Measurements from ENCODE around the gene HOXB8. TPM values are rescaled to one million over a fixed set of nuclear protein-coding genes. Genes with fewer than 3 reads are reported as not detected.

HOXB8 gene
- total RNA-seq, 1 donor from 2014 or later: not detected

- FAIRE-seq (no peak), DNase-seq (ENCODE audit: low read depth) (no peak)
- H2AFZ ChIP-seq (ENCODE audit: low read depth, low read length): no peak overlapping the region
- no peak overlapping the region for H3K27ac ChIP-seq (ENCODE audit: low read depth, low read length)
- no peak overlapping the region for H3K4me3 ChIP-seq (ENCODE audit: insufficient read depth, low read depth, low read length)
- TF ChIP-seq EZH2 (IDR thresholded peaks at IDR 0.05; ENCODE audit: insufficient read depth, low read length): no peak
- TF ChIP-seq CTCF (IDR thresholded peaks at IDR 0.05; ENCODE audit: insufficient read depth, low read depth, low read length): no peak
- H3K9ac ChIP-seq (ENCODE audit: low read length): no peak overlapping the region
- Mint-ChIP-seq H3K4me3 (ENCODE audit: unreplicated experiment) (no peak overlapping the region), H3K4me1 (ENCODE audit: low read depth, unreplicated experiment) (no peaks in the 10 kb centered on the region), H3K27me3 (ENCODE audit: low read depth, unreplicated experiment) (peaks cover 82% of the 10 kb centered on the region), H3K27ac (ENCODE audit: unreplicated experiment) (no peak overlapping the region), H3K9me3 (ENCODE audit: unreplicated experiment) (peaks cover 38% of the 10 kb centered on the region), H3K36me3 (ENCODE audit: low read depth, unreplicated experiment) (no peaks in the 10 kb centered on the region)
- H3K36me3 ChIP-seq (ENCODE audit: insufficient read depth, low read length): no peaks in the 10 kb centered on the region
- no peaks in the 10 kb centered on the region for H3K79me2 ChIP-seq (ENCODE audit: insufficient read depth, low read length)
- peaks cover 2% of the 10 kb centered on the region for H3K4me1 ChIP-seq (ENCODE audit: insufficient read depth, low read length)
- peaks cover 88% of the 10 kb centered on the region for H3K27me3 ChIP-seq (ENCODE audit: insufficient read depth, low read length)
- no peak overlapping the region for H3K4me2 ChIP-seq (ENCODE audit: low read length)
- H4K20me1 ChIP-seq (ENCODE audit: insufficient read depth, low read length): peaks cover 19% of the 10 kb centered on the region
- H3K9me3 ChIP-seq (ENCODE audit: insufficient read depth, low read depth, low read length): peaks cover 3% of the 10 kb centered on the region
Observed at GRCh38 chr17:48609033-48609432, 6.1 kb downstream of the HOXB8 start.

GRCh38 chr17:48608494-48608834 is 6.6 kb downstream of the HOXB8 start:
- no peak for DNase-seq (ENCODE audit: low read depth)
- Mint-ChIP-seq H3K9me3 (ENCODE audit: unreplicated experiment) (peaks cover 39% of the 10 kb centered on the region), H3K4me3 (ENCODE audit: unreplicated experiment) (no peak overlapping the region), H3K27me3 (ENCODE audit: low read depth, unreplicated experiment) (peaks cover 82% of the 10 kb centered on the region), H3K4me1 (ENCODE audit: low read depth, unreplicated experiment) (no peaks in the 10 kb centered on the region), H3K27ac (ENCODE audit: unreplicated experiment) (no peak overlapping the region), H3K36me3 (ENCODE audit: low read depth, unreplicated experiment) (no peaks in the 10 kb centered on the region)
- peaks cover 15% of the 10 kb centered on the region for H4K20me1 ChIP-seq (ENCODE audit: insufficient read depth, low read length)
- no peak overlapping the region for H3K9ac ChIP-seq (ENCODE audit: low read length)
- H3K4me1 ChIP-seq (ENCODE audit: insufficient read depth, low read length): peaks cover 2% of the 10 kb centered on the region
- H3K4me3 ChIP-seq (ENCODE audit: insufficient read depth, low read depth, low read length): no peak overlapping the region
- no peak overlapping the region for H3K27ac ChIP-seq (ENCODE audit: low read depth, low read length)
- H3K36me3 ChIP-seq (ENCODE audit: insufficient read depth, low read length): no peaks in the 10 kb centered on the region
- no peak overlapping the region for H2AFZ ChIP-seq (ENCODE audit: low read depth, low read length)
- peaks cover 89% of the 10 kb centered on the region for H3K27me3 ChIP-seq (ENCODE audit: insufficient read depth, low read length)
- FAIRE-seq: no peak
- no peak overlapping the region for H3K4me2 ChIP-seq (ENCODE audit: low read length)
- H3K9me3 ChIP-seq (ENCODE audit: insufficient read depth, low read depth, low read length): peaks cover 3% of the 10 kb centered on the region
- no peak for TF ChIP-seq EZH2 (IDR thresholded peaks at IDR 0.05; ENCODE audit: insufficient read depth, low read length)
- no peak for TF ChIP-seq CTCF (IDR thresholded peaks at IDR 0.05; ENCODE audit: insufficient read depth, low read depth, low read length)
- no peaks in the 10 kb centered on the region for H3K79me2 ChIP-seq (ENCODE audit: insufficient read depth, low read length)

- H3K36me3 Mint-ChIP-seq (ENCODE audit: low read depth, unreplicated experiment): no peaks in the 10 kb centered on the region
- peaks cover 94% of the 10 kb centered on the region for H3K27me3 ChIP-seq (ENCODE audit: insufficient read depth, low read length)
- H3K9me3 Mint-ChIP-seq (ENCODE audit: unreplicated experiment): peaks cover 37% of the 10 kb centered on the region
- no peaks in the 10 kb centered on the region for H3K4me1 Mint-ChIP-seq (ENCODE audit: low read depth, unreplicated experiment)
- TF ChIP-seq EZH2 (IDR thresholded peaks at IDR 0.05; ENCODE audit: insufficient read depth, low read length) (no peak), CTCF (IDR thresholded peaks at IDR 0.05; ENCODE audit: insufficient read depth, low read depth, low read length) (no peak)
- H3K27me3 Mint-ChIP-seq (ENCODE audit: low read depth, unreplicated experiment): peaks cover 85% of the 10 kb centered on the region
- peaks cover 15% of the 10 kb centered on the region for H4K20me1 ChIP-seq (ENCODE audit: insufficient read depth, low read length)
- FAIRE-seq (no peak), DNase-seq (ENCODE audit: low read depth) (no peak)
- H3K4me3 Mint-ChIP-seq (ENCODE audit: unreplicated experiment): no peak overlapping the region
- peaks cover 3% of the 10 kb centered on the region for H3K9me3 ChIP-seq (ENCODE audit: insufficient read depth, low read depth, low read length)
- H3K4me3 ChIP-seq (ENCODE audit: insufficient read depth, low read depth, low read length): no peak overlapping the region
- no peaks in the 10 kb centered on the region for H3K36me3 ChIP-seq (ENCODE audit: insufficient read depth, low read length)
- H2AFZ ChIP-seq (ENCODE audit: low read depth, low read length): no peak overlapping the region
- H3K27ac Mint-ChIP-seq (ENCODE audit: unreplicated experiment): no peak overlapping the region
- no peak overlapping the region for H3K27ac ChIP-seq (ENCODE audit: low read depth, low read length)
- H3K4me2 ChIP-seq (ENCODE audit: low read length): no peak overlapping the region
- peaks cover 2% of the 10 kb centered on the region for H3K4me1 ChIP-seq (ENCODE audit: insufficient read depth, low read length)
- no peaks in the 10 kb centered on the region for H3K79me2 ChIP-seq (ENCODE audit: insufficient read depth, low read length)
- H3K9ac ChIP-seq (ENCODE audit: low read length): no peak overlapping the region
Observed at GRCh38 chr17:48606892-48607614, 8.0 kb downstream of the HOXB8 start.

Data from astrocyte (in vitro differentiated cells and primary cell).